HCT116 (cell line): ENCODE measurements around the gene FBXO42. TPM values are rescaled to one million over a fixed set of nuclear protein-coding genes. Genes with fewer than 3 reads are reported as not detected.

ENCODE experiments used
- ATAC-seq: fragments of 200-7000 bp; cut with Tn5 transposase; 2 replicates; pipeline ENCODE4 v1.9.1; 2020; ENCODE audit warnings: mild to moderate bottlenecking, moderate library complexity
- BruUV-seq: library from RNA; stranded (reverse); fragments of 400-500 nt; replicated peaks from 2 replicates; lab custom pipeline; 2021; lab: Mats Ljungman, UMichigan
- CTCF ChIA-PET: fragments of 300-600 bp; sonication (Branson Sonifier 250); formaldehyde crosslinking; loops from one replicate; lab custom pipeline; 2021; ENCODE audit warnings: antibody characterized with exemption; lab: Charles Lee
- POLR2A ChIA-PET: fragments of 300-600, 350-600 bp; sonication (Branson Sonifier 250); formaldehyde crosslinking; loops from one replicate; lab custom pipeline; 2021; ENCODE audit warnings: antibody characterized with exemption; lab: Charles Lee
- RAD21 ChIA-PET, 2 experiments: fragments of 300-600 bp; sonication (Branson Sonifier 250); formaldehyde crosslinking; loops; one replicate each; lab custom pipeline; 2023; ENCODE audit warnings: low total read pairs in 2 of 2; ENCODE audit not compliant: uncharacterized antibody in 2 of 2, unreplicated experiment in 2 of 2, low non-redundant PET in 1 of 2; lab: Charles Lee
- DNase-seq: peaks from one replicate; pipeline ENCODE4 v3.0.0-alpha.2; 2010; ENCODE audit warnings: low read depth, low spot score
- H2AFZ ChIP-seq: fragments of 200-600 bp; shearing (Covaris generic), sonication (generic); 2 replicates; pipeline ENCODE4 v1.6.1; 2017; ENCODE audit warnings: low read depth, mixed run types, mixed read lengths, antibody characterized with exemption, low read length; ENCODE audit not compliant: poor library complexity, severe bottlenecking
- H3K27ac ChIP-seq: 2 replicates; pipeline ENCODE4 v1.5.1; 2012; ENCODE audit warnings: low read depth, low read length
- H3K27me3 ChIP-seq: fragments of 200-600 bp; sonication (generic); 2 replicates; pipeline ENCODE4 v1.6.1; 2016; ENCODE audit warnings: mixed run types, low read length, mixed read lengths; ENCODE audit not compliant: insufficient read depth
- H3K36me3 ChIP-seq, 2 experiments: fragments of 200-500 bp in 1 of 2; fragments of 200-600 bp in 1 of 2; sonication (Bioruptor generic) in 1 of 2; sonication (generic) in 1 of 2; 2 replicates each; pipeline versions ENCODE4 v1.5.1 to v1.6.1; 2014 to 2016; ENCODE audit warnings: low read length in 2 of 2, inconsistent platforms in 1 of 2, mixed read lengths in 1 of 2, mixed run types in 1 of 2; ENCODE audit not compliant: insufficient read depth in 2 of 2, control insufficient read depth in 1 of 2
- H3K4me1 ChIP-seq, 2 experiments: fragments of 200-600 bp in 1 of 2; sonication (generic) in 1 of 2; 2 replicates each; pipeline versions ENCODE4 v1.5.1 to v1.6.1; 2012 to 2017; ENCODE audit warnings: low read length in 2 of 2, inconsistent platforms in 1 of 2, mild to moderate bottlenecking in 1 of 2, mixed read lengths in 1 of 2, mixed run types in 1 of 2, moderate library complexity in 1 of 2; ENCODE audit not compliant: insufficient read depth in 2 of 2, control insufficient read depth in 1 of 2
- H3K4me2 ChIP-seq: fragments of 200-600 bp; sonication (generic); 2 replicates; pipeline ENCODE4 v1.6.1; 2017; ENCODE audit warnings: mixed run types, low read length, mixed read lengths
- H3K4me3 ChIP-seq, 2 experiments: fragments of 200-600 bp in 1 of 2; sonication (generic) in 1 of 2; replicated peaks in 1 of 2; 2 replicates each; pipeline ENCODE4 v1.5.1; 2011 to 2016; ENCODE audit warnings: low read length in 2 of 2, control low read depth in 1 of 2, low read depth in 1 of 2, mild to moderate bottlenecking in 1 of 2, mixed read lengths in 1 of 2, mixed run types in 1 of 2
- H3K79me2 ChIP-seq: fragments of 200-600 bp; sonication (generic); 2 replicates; pipeline ENCODE4 v1.6.1; 2017; ENCODE audit warnings: mild to moderate bottlenecking, mixed run types, low read length, moderate library complexity, mixed read lengths; ENCODE audit not compliant: insufficient read depth
- H3K9ac ChIP-seq: fragments of 200-600 bp; sonication (generic); 2 replicates; pipeline ENCODE4 v1.6.1; 2016; ENCODE audit warnings: low read length, mixed read lengths
- H3K9me2 ChIP-seq: fragments of 200-600 bp; sonication (generic), shearing (Covaris generic); 2 replicates; pipeline ENCODE4 v1.6.1; 2017; ENCODE audit warnings: mixed run types, mild to moderate bottlenecking, moderate library complexity; ENCODE audit not compliant: insufficient read depth
- H3K9me3 ChIP-seq, 2 experiments: fragments of 200-500 bp in 1 of 2; fragments of 200-600 bp in 1 of 2; sonication (Bioruptor generic) in 1 of 2; sonication (generic) in 1 of 2; 2 replicates each; pipeline ENCODE4 v1.6.1; 2014 to 2017; ENCODE audit warnings: low read length in 2 of 2, mixed read lengths in 2 of 2, inconsistent platforms in 1 of 2, low read depth in 1 of 2, mild to moderate bottlenecking in 1 of 2, mixed run types in 1 of 2, moderate library complexity in 1 of 2; ENCODE audit not compliant: control insufficient read depth in 1 of 2, insufficient read depth in 1 of 2
- H4K20me1 ChIP-seq: fragments of 200-600 bp; sonication (generic), shearing (Covaris generic); 2 replicates; pipeline ENCODE4 v1.6.1; 2017; ENCODE audit warnings: mixed run types, mild to moderate bottlenecking, moderate library complexity; ENCODE audit not compliant: insufficient read depth
- CBX3 ChIP-seq: IDR thresholded peaks from 2 replicates; pipeline ENCODE4 v1.6.1; 2012; ENCODE audit warnings: low read depth
- CEBPB ChIP-seq: IDR thresholded peaks from 2 replicates; pipeline ENCODE4 v1.6.1; 2012; ENCODE audit warnings: low read depth
- EZH2 ChIP-seq: fragments of 200-600 bp; sonication (generic); IDR thresholded peaks from 2 replicates; pipeline ENCODE4 v1.6.1; 2017; ENCODE audit warnings: antibody characterized with exemption, mixed run types
- JUND ChIP-seq: IDR thresholded peaks from 2 replicates; pipeline ENCODE4 v1.6.1; 2012
- POLR2A ChIP-seq: IDR thresholded peaks from 2 replicates; pipeline ENCODE4 v1.7.0; 2011; ENCODE audit warnings: borderline replicate concordance; ENCODE audit not compliant: insufficient read depth, insufficient read length; ENCODE audit errors: extremely low read depth
- SP1 ChIP-seq: IDR thresholded peaks from 2 replicates; pipeline ENCODE4 v1.6.1; 2012; ENCODE audit warnings: low read depth
- SRF ChIP-seq: IDR thresholded peaks from 2 replicates; pipeline ENCODE4 v1.6.1; 2012; ENCODE audit warnings: low read depth
- ZBTB33 ChIP-seq: IDR thresholded peaks from 2 replicates; pipeline ENCODE4 v1.6.1; 2011; ENCODE audit warnings: mild to moderate bottlenecking, low read length, moderate library complexity; ENCODE audit not compliant: insufficient replicate concordance; ENCODE audit errors: extremely low read depth
- intact Hi-C: fragments of 100-400 bp; cut with micrococcal nuclease; formaldehyde crosslinking; loops from 2 replicates; pipeline ENCODE4 v1.10.0; 2022
- total RNA-seq: library from RNA; stranded (reverse); gene quantifications from one replicate; pipeline ENCODE4 v1.2.1, GENCODE V29; 2021; ENCODE audit not compliant: unreplicated experiment

FBXO42 gene
- total RNA-seq, 1 experiment from 2014 or later, result 20.6 TPM

GRCh38 chr1:16294219-16295212 lies 57.8 kb downstream of the FBXO42 start:
- BruUV-seq, result no TSS peak
- Histone ChIP-seq H3K27ac (no peak overlapping the region), H3K9ac (no peak overlapping the region), H3K27me3 (no peaks in the 10 kb centered on the region), H3K4me1 (no peaks in the 10 kb centered on the region; a peak in 1 of 4 replicates), H4K20me1 (no peaks in the 10 kb centered on the region), H3K4me3 (no peak overlapping the region), H2AFZ (no peak overlapping the region), H3K9me2 (no peaks in the 10 kb centered on the region), H3K9me3 (no peaks in the 10 kb centered on the region), H3K4me2 (no peak overlapping the region), H3K79me2 (no peaks in the 10 kb centered on the region)
- POLR2A ChIA-PET, result no interaction called here
- CTCF ChIA-PET, result no interaction called here
- intact Hi-C loops, result no loop called here
- no peak for ATAC-seq
- TF ChIP-seq EZH2 (no peak), POLR2A (no peak), SP1 (no peak), ZBTB33 (no peak), JUND (no peak), CEBPB (no peak), SRF (no peak), CBX3 (no peak)
- TF ChIP-seq, all 23 proteins: peak for 0
- no peak for DNase-seq
- RAD21 ChIA-PET, result interaction anchor here in 1 of 2 experiments (0.6 kb wide), 1 partner anchor 10 kb away, joined by 4 read pairs; no protein-coding TSS in a partner anchor
- H3K36me3 ChIP-seq, result peaks cover 0 to 4% of the 10 kb centered on the region in 2 experiments; a peak in 1 of 4 replicates
